Stomach (tissue), 4 donors: ENCODE measurements around the gene CSF1.

Experiments
- CTCF ChIP-seq, 7 experiments: fragments of 450-650 bp in 4 of 7; fragments of 200-600 bp in 3 of 7; sonication (generic) in 3 of 7; IDR thresholded peaks; one replicate each; pipeline ENCODE4 v1.5.1; 2016 to 2019; ENCODE audit warnings: antibody characterized with exemption in 7 of 7, control low read depth in 2 of 7, mild to moderate bottlenecking in 1 of 7
- POLR2AphosphoS5 ChIP-seq, 3 donors: sonication (generic); formaldehyde crosslinking; IDR thresholded peaks; one replicate each; pipeline ENCODE4 v1.6.1; 2016; ENCODE audit warnings: antibody characterized with exemption in 3 of 3

- no peak for TF ChIP-seq CTCF (IDR thresholded peaks at IDR 0.05)
- TF ChIP-seq POLR2AphosphoS5 (IDR thresholded peaks at IDR 0.05): no peak
Measured at GRCh38 chr1:109874445-109874844, 36.2 kb upstream of the CSF1 start.
